ENCODE results near the gene CDX1.

The CDX1 gene

GRCh38 chr5:150154618-150155128 lies 11.9 kb upstream of the CDX1 start:
- Histone ChIP-seq H3K4me1 (ENCODE audit: control insufficient read depth in 1 of 2, insufficient read depth in 1 of 2, low read depth in 1 of 2, low read length in 1 of 2) (peaks cover 0 to 3% of the 10 kb centered on the region in 2 experiments), H3K36me3 (no peaks in the 10 kb centered on the region), H3K27me3 (peaks cover 45% of the 10 kb centered on the region), H3K9me3 (no peaks in the 10 kb centered on the region), H3K4me3 (ENCODE audit: low read depth in 1 of 2, low read length in 1 of 2) (no peak overlapping the region), H3K27ac (no peak overlapping the region)
- no peak for TF ChIP-seq CTCF (IDR thresholded peaks at IDR 0.05)

- Histone ChIP-seq H3K4me3 (ENCODE audit: low read depth in 1 of 2, low read length in 1 of 2) (no peak within 1 kb of the TSS), H3K36me3 (no peaks in the 10 kb centered on the region), H3K27ac (no peak within 1 kb of the TSS), H3K4me1 (ENCODE audit: control insufficient read depth in 1 of 2, insufficient read depth in 1 of 2, low read depth in 1 of 2, low read length in 1 of 2) (peaks cover 0 to 3% of the 10 kb centered on the region in 2 experiments), H3K27me3 (peaks cover 45% of the 10 kb centered on the region), H3K9me3 (no peaks in the 10 kb centered on the region)
- no peak for TF ChIP-seq CTCF (IDR thresholded peaks at IDR 0.05)
Measured at GRCh38 chr5:150155258-150156026, 11.1 kb upstream of the CDX1 start, which contains the start of gene PDGFRB. Gene PDGFRB, minus strand, starts transcription at chr5:150155845. Its CDS starts 18,798 bp downstream, at chr5:150137047.

- Histone ChIP-seq H3K4me3 (ENCODE audit: low read depth in 1 of 2, low read length in 1 of 2) (no peak overlapping the region), H3K27ac (no peak overlapping the region), H3K27me3 (peaks cover 45% of the 10 kb centered on the region), H3K36me3 (no peaks in the 10 kb centered on the region), H3K9me3 (no peaks in the 10 kb centered on the region), H3K4me1 (ENCODE audit: control insufficient read depth in 1 of 2, insufficient read depth in 1 of 2, low read depth in 1 of 2, low read length in 1 of 2) (peaks cover 0 to 3% of the 10 kb centered on the region in 2 experiments)
- TF ChIP-seq CTCF (IDR thresholded peaks at IDR 0.05), result no peak
Measured at GRCh38 chr5:150156027-150156368, 10.6 kb upstream of the CDX1 start.

GRCh38 chr5:150156540-150156939 lies 10.0 kb upstream of the CDX1 start:
- H3K9me3 ChIP-seq, result no peaks in the 10 kb centered on the region
- H3K27ac ChIP-seq, result no peak overlapping the region
- H3K36me3 ChIP-seq, result no peaks in the 10 kb centered on the region
- peaks cover 0 to 3% of the 10 kb centered on the region in 2 experiments for H3K4me1 ChIP-seq (ENCODE audit: control insufficient read depth in 1 of 2, insufficient read depth in 1 of 2, low read depth in 1 of 2, low read length in 1 of 2)
- TF ChIP-seq CTCF (IDR thresholded peaks at IDR 0.05), result no peak
- H3K4me3 ChIP-seq (ENCODE audit: low read depth in 1 of 2, low read length in 1 of 2), result no peak overlapping the region
- H3K27me3 ChIP-seq, result peaks cover 45% of the 10 kb centered on the region

- Histone ChIP-seq H3K27me3 (peaks cover 45% of the 10 kb centered on the region), H3K9me3 (no peaks in the 10 kb centered on the region), H3K27ac (no peak overlapping the region), H3K36me3 (no peaks in the 10 kb centered on the region), H3K4me3 (ENCODE audit: low read depth in 1 of 2, low read length in 1 of 2) (no peak overlapping the region), H3K4me1 (ENCODE audit: control insufficient read depth in 1 of 2, insufficient read depth in 1 of 2, low read depth in 1 of 2, low read length in 1 of 2) (peaks cover 0 to 3% of the 10 kb centered on the region in 2 experiments)
- no peak for TF ChIP-seq CTCF (IDR thresholded peaks at IDR 0.05)
Measured at GRCh38 chr5:150157168-150157567, 9.4 kb upstream of the CDX1 start.

All from neutrophil (primary cell).